Activated B cell treated with CpG ODN at 0.5 μM for 24 hours (primary cell): ENCODE results near the gene PHOX2A. TPM values are rescaled to one million over a fixed set of nuclear protein-coding genes. Genes with fewer than 3 reads are reported as not detected.
"Not testable (repeated sequence)": the region's sequence is repeated elsewhere in the genome, so short reads cannot be mapped to it uniquely, and the experiment has no call there.

ENCODE experiments used
- ATAC-seq: fragments of 200-7000 bp; cut with Tn5 transposase; one replicate; pipeline ENCODE4 v1.10.0; 2021; ENCODE audit warnings: low read depth, mild to moderate bottlenecking, moderate library complexity
- CTCF ChIA-PET: fragments of 350-600 bp; sonication (Branson Sonifier 250); formaldehyde crosslinking; loops from one replicate; lab custom pipeline; 2021; ENCODE audit warnings: antibody characterized with exemption; lab: Charles Lee
- POLR2A ChIA-PET: fragments of 350-600 bp; sonication (Branson Sonifier 250); formaldehyde crosslinking; loops from one replicate; lab custom pipeline; 2021; ENCODE audit warnings: antibody characterized with exemption; lab: Charles Lee
- DNase-seq: peaks from one replicate; pipeline ENCODE4 v3.0.0; 2022
- H3K27ac Mint-ChIP-seq: one replicate; pipeline ENCODE4 v1.8.0; 2020; ENCODE audit warnings: mixed read lengths
- H3K27me3 Mint-ChIP-seq: one replicate; pipeline ENCODE4 v1.8.0; 2021; ENCODE audit warnings: mixed read lengths
- H3K36me3 Mint-ChIP-seq: one replicate; pipeline ENCODE4 v1.8.0; 2021; ENCODE audit warnings: low read depth, mixed read lengths
- H3K4me1 Mint-ChIP-seq: one replicate; pipeline ENCODE4 v1.8.0; 2021; ENCODE audit warnings: mixed read lengths
- H3K4me3 Mint-ChIP-seq: one replicate; pipeline ENCODE4 v1.8.0; 2020; ENCODE audit warnings: mild to moderate bottlenecking, mixed read lengths
- H3K9me3 Mint-ChIP-seq: one replicate; pipeline ENCODE4 v1.8.0; 2020; ENCODE audit warnings: mixed read lengths
- CTCF ChIP-seq: fragments of 200-600 bp; IDR thresholded peaks from one replicate; pipeline ENCODE4 v1.8.0; 2022; ENCODE audit warnings: antibody characterized with exemption, mild to moderate bottlenecking
- intact Hi-C: fragments of 100-400 bp; cut with micrococcal nuclease; formaldehyde crosslinking; loops from one replicate; pipeline ENCODE4 v1.15.1; 2024
- total RNA-seq: library from RNA; stranded (reverse); gene quantifications from 2 replicates; pipeline ENCODE4 v1.2.3, GENCODE V29; 2022

Gene PHOX2A
- total RNA-seq, 1 donor from 2014 or later: not detected

DNA sequence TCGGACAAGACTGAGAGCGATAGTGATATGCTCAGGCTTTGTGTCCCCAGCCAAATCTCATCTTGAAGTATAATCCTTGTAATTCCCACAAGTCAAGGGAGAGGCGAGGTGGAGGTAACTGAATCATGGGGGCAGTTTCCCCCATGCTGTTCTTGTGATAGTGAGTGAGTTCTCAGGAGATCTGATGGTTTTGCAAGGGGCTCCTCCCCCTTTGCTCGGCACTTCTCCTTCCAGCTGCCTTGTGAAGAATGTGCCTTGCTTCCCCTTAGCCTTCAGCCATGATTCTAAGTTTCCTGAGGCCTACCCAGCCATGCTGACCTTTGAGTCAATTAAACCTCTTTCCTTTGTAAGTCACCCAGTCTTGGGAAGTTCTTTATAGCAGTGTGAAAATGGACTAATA, 34.9 kb downstream of the PHOX2A start:
- intact Hi-C loops: no loop called here
- Mint-ChIP-seq H3K27me3 (peaks cover 6% of the 10 kb centered on the region), H3K9me3 (peaks cover 17% of the 10 kb centered on the region), H3K27ac (no peak overlapping the region), H3K4me3 (no peak overlapping the region), H3K36me3 (peaks cover 3% of the 10 kb centered on the region), H3K4me1 (peaks cover 6% of the 10 kb centered on the region)
- ATAC-seq: no peak
- no peak for TF ChIP-seq CTCF
- CTCF ChIA-PET: no interaction called here
- POLR2A ChIA-PET: no interaction called here
- no peak for DNase-seq

DNA sequence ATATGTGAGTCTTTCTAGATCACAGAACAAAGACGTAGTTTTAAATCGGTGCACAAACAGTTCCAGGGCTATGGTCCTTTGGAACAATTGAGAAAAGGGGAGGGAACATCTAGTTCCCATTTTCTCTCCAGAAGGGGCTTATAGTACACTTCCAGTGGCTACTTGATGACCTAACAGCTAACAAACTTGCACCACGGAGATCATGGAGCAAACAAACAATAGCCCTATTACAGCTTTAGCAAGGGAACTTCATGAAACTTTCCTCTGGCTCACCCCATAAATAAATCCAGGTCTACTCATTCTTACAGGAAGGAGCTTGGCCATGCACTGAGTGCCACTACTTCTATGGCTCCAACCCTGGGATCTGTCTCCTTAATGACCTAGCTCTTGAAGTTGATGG, 35.7 kb downstream of the PHOX2A start:
- no peak for ATAC-seq
- ChIA-PET POLR2A (interaction anchor here (0.6 kb wide), 1 partner anchor 21 kb away, joined by 3 read pairs; no protein-coding TSS in a partner anchor), CTCF (no interaction called here)
- H3K27me3 Mint-ChIP-seq: peaks cover 6% of the 10 kb centered on the region
- TF ChIP-seq CTCF: no peak
- intact Hi-C loops: no loop called here
- no peak for DNase-seq
- no peak overlapping the region for H3K27ac Mint-ChIP-seq
- peaks cover 17% of the 10 kb centered on the region for H3K9me3 Mint-ChIP-seq
- peaks cover 3% of the 10 kb centered on the region for H3K36me3 Mint-ChIP-seq
- peaks cover 6% of the 10 kb centered on the region for H3K4me1 Mint-ChIP-seq
- no peak overlapping the region for H3K4me3 Mint-ChIP-seq

GRCh38 chr11:72206794-72207193, 37.2 kb downstream of the PHOX2A start:
- CTCF ChIA-PET, POLR2A ChIA-PET, H3K4me3 Mint-ChIP-seq, ATAC-seq, DNase-seq, H3K36me3 Mint-ChIP-seq, intact Hi-C loops, H3K4me1 Mint-ChIP-seq, H3K27me3 Mint-ChIP-seq, H3K27ac Mint-ChIP-seq: not testable (repeated sequence)
- peaks cover 17% of the 10 kb centered on the region for H3K9me3 Mint-ChIP-seq

DNA sequence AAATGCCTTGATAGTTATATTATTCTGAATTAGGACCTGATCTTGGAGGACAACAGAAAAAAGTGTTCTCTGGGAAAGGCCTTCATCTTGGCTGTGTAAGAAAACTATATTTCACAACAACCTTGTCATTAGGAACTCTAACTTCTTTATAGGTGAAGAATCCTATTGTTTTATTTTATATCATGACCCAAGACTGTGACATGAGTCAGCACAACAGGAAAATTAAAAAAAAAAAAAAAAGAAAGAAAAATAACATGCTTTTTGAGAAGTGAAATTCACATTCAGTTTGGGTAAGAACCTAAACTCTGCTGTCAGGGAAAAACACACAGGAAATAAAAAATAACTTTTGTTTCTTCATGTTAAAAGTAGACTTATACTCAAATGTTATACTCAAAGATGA, 39.1 kb downstream of the PHOX2A start:
- no peak for ATAC-seq
- H3K9me3 Mint-ChIP-seq: peaks cover 13% of the 10 kb centered on the region
- TF ChIP-seq CTCF: no peak
- DNase-seq: no peak
- H3K27me3 Mint-ChIP-seq: peaks cover 4% of the 10 kb centered on the region
- ChIA-PET CTCF (no interaction called here), POLR2A (no interaction called here)
- H3K27ac Mint-ChIP-seq: no peak overlapping the region
- peaks cover 6% of the 10 kb centered on the region for H3K4me1 Mint-ChIP-seq
- H3K36me3 Mint-ChIP-seq: peaks cover 3% of the 10 kb centered on the region
- intact Hi-C loops: no loop called here
- H3K4me3 Mint-ChIP-seq: no peak overlapping the region

GRCh38 chr11:72203163-72203562, 40.8 kb downstream of the PHOX2A start:
- POLR2A ChIA-PET: no interaction called here
- TF ChIP-seq CTCF: no peak

GRCh38 chr11:72202571-72202970, 41.4 kb downstream of the PHOX2A start:
- intact Hi-C loops: no loop called here
- Mint-ChIP-seq H3K27me3 (no peaks in the 10 kb centered on the region), H3K36me3 (no peaks in the 10 kb centered on the region), H3K27ac (no peak overlapping the region), H3K4me3 (no peak overlapping the region), H3K9me3 (no peaks in the 10 kb centered on the region), H3K4me1 (peaks cover 6% of the 10 kb centered on the region)
- no peak for TF ChIP-seq CTCF
- POLR2A ChIA-PET: no interaction called here
- CTCF ChIA-PET: no interaction called here
- no peak for DNase-seq
- ATAC-seq: no peak

More at GRCh38 chr11:72203163-72203562, 40.8 kb downstream of the PHOX2A start:
- ATAC-seq (no peak), DNase-seq (no peak)
- Mint-ChIP-seq H3K27ac (no peak overlapping the region), H3K36me3 (no peaks in the 10 kb centered on the region), H3K9me3 (no peaks in the 10 kb centered on the region), H3K27me3 (no peaks in the 10 kb centered on the region), H3K4me3 (no peak overlapping the region), H3K4me1 (peaks cover 6% of the 10 kb centered on the region)
- intact Hi-C loops: no loop called here
- CTCF ChIA-PET: no interaction called here

- H3K4me3 Mint-ChIP-seq, H3K36me3 Mint-ChIP-seq, H3K27me3 Mint-ChIP-seq, H3K9me3 Mint-ChIP-seq, intact Hi-C loops, POLR2A ChIA-PET, DNase-seq, ATAC-seq, H3K4me1 Mint-ChIP-seq, H3K27ac Mint-ChIP-seq, CTCF ChIA-PET: not testable (repeated sequence)
Measured at GRCh38 chr11:72201445-72201844, 42.5 kb downstream of the PHOX2A start.
